ENCODE results near the gene GNPTG.

The GNPTG gene

GRCh38 chr16:1351582-1352362, at the start of gene GNPTG, which contains the start of gene TSR3:
Gene GNPTG, plus strand, starts transcription at chr16:1351931. Its CDS starts 35 bp downstream, at chr16:1351966.
Gene TSR3, minus strand, starts transcription at chr16:1351878. Its CDS starts 74 bp downstream, at chr16:1351804.
- peak; percentile 87 for DNase-seq

- no peak for DNase-seq
Observed at GRCh38 chr16:1305823-1306222, 45.9 kb upstream of the GNPTG start.

- DNase-seq, result no peak
Observed at GRCh38 chr16:1306334-1306733, 45.4 kb upstream of the GNPTG start.

GRCh38 chr16:1308036-1308976, 43.4 kb upstream of the GNPTG start:
- no peak for DNase-seq

- DNase-seq, result peak; percentile 100
Observed at GRCh38 chr16:1308977-1309885, 42.5 kb upstream of the GNPTG start, which contains the start of gene UBE2I. Gene UBE2I, plus strand, starts transcription at chr16:1309636. Its CDS starts 4,395 bp downstream, at chr16:1314031.

- DNase-seq, result peak; percentile 61
Observed at GRCh38 chr16:1309888-1310831, 41.6 kb upstream of the GNPTG start.

- peak; percentile 35 for DNase-seq
Observed at GRCh38 chr16:1310832-1311200, 40.9 kb upstream of the GNPTG start.

GRCh38 chr16:1311212-1311737, 40.5 kb upstream of the GNPTG start:
- no peak for DNase-seq

- DNase-seq, result no peak
Observed at GRCh38 chr16:1311738-1312466, 39.8 kb upstream of the GNPTG start.

- no peak for DNase-seq
Observed at GRCh38 chr16:1312467-1312816, 39.3 kb upstream of the GNPTG start.

- DNase-seq, result no peak
Observed at GRCh38 chr16:1312903-1313302, 38.8 kb upstream of the GNPTG start.

GRCh38 chr16:1313721-1314369, 37.9 kb upstream of the GNPTG start:
- DNase-seq, result no peak

GRCh38 chr16:1314399-1315068, 37.2 kb upstream of the GNPTG start:
- DNase-seq, result no peak

GRCh38 chr16:1315081-1316032, 36.4 kb upstream of the GNPTG start:
- no peak for DNase-seq

GRCh38 chr16:1316033-1316405, 35.7 kb upstream of the GNPTG start:
- DNase-seq, result no peak

- peak; percentile 17 for DNase-seq
Observed at GRCh38 chr16:1317479-1318267, 34.1 kb upstream of the GNPTG start.

GRCh38 chr16:1318268-1318545, 33.5 kb upstream of the GNPTG start:
- DNase-seq, result no peak

GRCh38 chr16:1319041-1319440, 32.7 kb upstream of the GNPTG start:
- no peak for DNase-seq
